AG04450 (cell line): ENCODE results near the gene CEP135. TPM values are rescaled to one million over a fixed set of nuclear protein-coding genes. Genes with fewer than 3 reads are reported as not detected.

Experiments used
- CTCF ChIA-PET: fragments of 300-600, 350-600 bp; formaldehyde crosslinking; extraction: SDS; loops from one replicate; lab custom pipeline; 2022; ENCODE audit warnings: antibody characterized with exemption, inconsistent platforms; lab: Charles Lee
- POLR2A ChIA-PET: fragments of 350-600 bp; formaldehyde crosslinking; extraction: SDS; loops from one replicate; lab custom pipeline; 2021; ENCODE audit warnings: antibody characterized with exemption, inconsistent platforms; lab: Yijun Ruan, JAX
- DNase-seq: peaks from one replicate; pipeline ENCODE4 v3.0.0-alpha.2; 2011; ENCODE audit warnings: low read depth, low spot score
- H3K27ac ChIP-seq: one replicate; pipeline ENCODE4 v1.5.1; 2012; ENCODE audit warnings: low read depth, low read length, control low read depth
- H3K27me3 ChIP-seq: one replicate; pipeline ENCODE4 v1.6.0; 2012; ENCODE audit warnings: low read length; ENCODE audit not compliant: control insufficient read depth, insufficient read depth
- H3K4me3 ChIP-seq: 2 replicates; pipeline ENCODE4 v1.5.1; 2011; ENCODE audit warnings: mild to moderate bottlenecking, low read depth, low read length, control low read depth
- H3K9me3 ChIP-seq: 2 replicates; pipeline ENCODE4 v1.5.1; 2012; ENCODE audit warnings: low read length; ENCODE audit not compliant: control insufficient read depth, insufficient read depth
- CTCF ChIP-seq: IDR thresholded peaks from 2 replicates; pipeline ENCODE4 v1.5.1; 2011; ENCODE audit warnings: low read depth, low read length, control low read depth, inconsistent platforms
- polyA plus RNA-seq: library from polyadenylated mRNA; depleted of rRNA; stranded (reverse); fragments of >200 nt; gene quantifications from 2 replicates; pipeline ENCODE4 v1.2.3, GENCODE V29; 2011

Gene CEP135
- polyA plus RNA-seq, 1 experiment = 6.4 TPM

DNA sequence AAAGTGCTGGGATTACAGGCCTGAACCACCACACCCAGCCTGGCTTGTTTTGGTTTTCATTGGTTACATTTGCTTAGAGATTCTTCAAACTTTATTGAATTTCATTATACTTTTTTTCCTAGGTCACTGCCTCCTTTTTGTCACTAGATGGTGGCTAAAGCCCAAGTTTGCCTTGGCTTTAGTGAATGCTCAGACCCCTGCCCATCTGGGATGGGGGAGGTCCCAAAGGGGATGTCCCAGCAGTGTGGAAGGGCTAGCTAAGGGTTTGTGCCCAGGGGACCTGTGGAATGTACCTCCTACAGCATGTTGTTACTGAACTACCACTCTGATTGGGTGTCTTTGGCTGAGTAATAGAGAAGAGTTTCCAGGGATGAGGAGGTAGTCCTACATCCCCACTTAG is 58.4 kb downstream of the CEP135 start:
- TF ChIP-seq CTCF = no peak
- CTCF ChIA-PET = interaction anchor here (1.4 kb wide), 1 partner anchor 59 kb away, joined by 6 read pairs; the partner anchor contains the start of gene CEP135
- no peak for DNase-seq
- POLR2A ChIA-PET = no interaction called here
- Histone ChIP-seq H3K27me3 (no peaks in the 10 kb centered on the region), H3K27ac (no peak overlapping the region), H3K9me3 (peaks cover 2% of the 10 kb centered on the region; the same call in 1 of the 2 replicates), H3K4me3 (no peak overlapping the region)

GRCh38 chr4:56008206-56008605 is 59.5 kb downstream of the CEP135 start:
- no peak overlapping the region for H3K4me3 ChIP-seq
- no peak for TF ChIP-seq CTCF
- POLR2A ChIA-PET = no interaction called here
- CTCF ChIA-PET = interaction anchor here (1.4 kb wide), 1 partner anchor 60 kb away, joined by 6 read pairs; the partner anchor contains the start of gene CEP135
- no peak overlapping the region for H3K27ac ChIP-seq
- no peak for DNase-seq
- no peaks in the 10 kb centered on the region for H3K9me3 ChIP-seq
- no peaks in the 10 kb centered on the region for H3K27me3 ChIP-seq

- Histone ChIP-seq H3K27me3 (no peaks in the 10 kb centered on the region), H3K9me3 (no peaks in the 10 kb centered on the region), H3K4me3 (no peak overlapping the region), H3K27ac (no peak overlapping the region)
- no peak for DNase-seq
- POLR2A ChIA-PET = no interaction called here
- no peak for TF ChIP-seq CTCF
- CTCF ChIA-PET = no interaction called here
Observed at GRCh38 chr4:56026596-56026995, 77.9 kb downstream of the CEP135 start.

- CTCF ChIA-PET = no interaction called here
- POLR2A ChIA-PET = no interaction called here
- Histone ChIP-seq H3K4me3 (no peak overlapping the region), H3K9me3 (no peaks in the 10 kb centered on the region), H3K27ac (no peak overlapping the region), H3K27me3 (no peaks in the 10 kb centered on the region)
- DNase-seq = no peak
- no peak for TF ChIP-seq CTCF
Observed at GRCh38 chr4:56028165-56028564, 79.4 kb downstream of the CEP135 start.

- no peak for TF ChIP-seq CTCF
- Histone ChIP-seq H3K27me3 (peaks cover 6% of the 10 kb centered on the region), H3K9me3 (no peaks in the 10 kb centered on the region), H3K27ac (no peak overlapping the region), H3K4me3 (no peak overlapping the region)
- ChIA-PET CTCF (no interaction called here), POLR2A (no interaction called here)
- no peak for DNase-seq
Observed at GRCh38 chr4:56038487-56039162, 89.9 kb downstream of the CEP135 start.
